HG03521 (cell line): ENCODE results near the gene LBHD2.
"Not testable (repeated sequence)": the region's sequence is repeated elsewhere in the genome, so short reads cannot be mapped to it uniquely, and the experiment has no call there.

Experiments used
- ATAC-seq: cut with Tn5 transposase; IDR thresholded peaks from one replicate; pipeline ENCODE4 v1.9.1; 2021; ENCODE audit warnings: mild to moderate bottlenecking, moderate library complexity; ENCODE audit not compliant: unreplicated experiment

The LBHD2 gene

GRCh38 chr14:103102689-103103260, 18.8 kb downstream of the LBHD2 start:
- ATAC-seq, result no peak

- no peak for ATAC-seq
Measured at GRCh38 chr14:103103461-103104388, 19.7 kb downstream of the LBHD2 start.

- ATAC-seq, result no peak
Measured at GRCh38 chr14:103104389-103104653, 20.3 kb downstream of the LBHD2 start.

- ATAC-seq, result no peak
Measured at GRCh38 chr14:103104654-103105452, 20.8 kb downstream of the LBHD2 start.

DNA sequence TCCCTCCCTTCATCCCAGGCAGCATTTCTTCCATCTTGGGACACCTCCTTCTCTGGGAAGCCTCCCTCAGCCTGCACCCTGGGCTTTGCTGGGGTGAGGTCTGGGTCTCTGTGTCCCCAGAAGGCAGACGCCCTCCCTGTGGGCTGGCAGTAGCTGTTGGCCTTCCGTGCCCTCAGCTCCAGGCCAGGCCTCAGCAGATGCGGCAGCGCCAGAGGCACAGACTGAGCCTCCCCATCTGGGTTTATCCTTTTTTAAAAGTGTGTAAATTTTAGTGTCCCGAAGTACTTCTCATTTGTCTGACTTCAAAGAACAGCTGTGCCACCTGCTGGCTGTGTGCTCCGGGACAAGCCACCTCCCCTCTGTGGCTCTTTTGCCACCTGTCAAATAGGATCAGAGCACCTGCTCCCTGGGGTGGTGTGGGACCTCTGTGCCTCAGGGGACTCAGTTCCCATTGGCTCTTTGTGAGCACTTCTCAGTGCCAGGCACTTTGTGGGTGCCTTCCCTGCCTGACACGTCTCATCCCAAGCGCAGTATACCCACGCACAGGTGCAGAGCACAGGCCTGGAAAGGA, 21.7 kb downstream of the LBHD2 start:
- no peak for ATAC-seq

DNA sequence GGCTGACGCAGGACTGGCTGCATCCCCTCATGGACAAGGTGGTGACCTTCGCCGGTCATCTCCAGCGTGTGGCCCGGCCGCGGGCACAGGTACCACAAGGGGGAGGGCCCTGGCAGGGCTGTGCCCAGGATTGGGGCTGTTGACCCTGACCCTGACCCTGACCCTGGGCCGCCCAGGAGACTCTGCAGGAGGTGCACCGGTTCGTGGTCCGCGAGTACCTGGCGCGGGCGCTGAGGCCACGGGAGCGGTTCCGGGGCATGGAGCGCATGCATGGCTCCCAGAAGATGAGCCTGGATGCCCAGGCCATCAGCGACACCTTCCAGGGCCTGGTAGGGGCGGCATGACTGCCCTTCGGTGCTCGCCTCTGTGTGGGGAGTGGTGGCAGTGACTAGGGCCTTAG, 23.4 kb downstream of the LBHD2 start:
- no peak for ATAC-seq

DNA sequence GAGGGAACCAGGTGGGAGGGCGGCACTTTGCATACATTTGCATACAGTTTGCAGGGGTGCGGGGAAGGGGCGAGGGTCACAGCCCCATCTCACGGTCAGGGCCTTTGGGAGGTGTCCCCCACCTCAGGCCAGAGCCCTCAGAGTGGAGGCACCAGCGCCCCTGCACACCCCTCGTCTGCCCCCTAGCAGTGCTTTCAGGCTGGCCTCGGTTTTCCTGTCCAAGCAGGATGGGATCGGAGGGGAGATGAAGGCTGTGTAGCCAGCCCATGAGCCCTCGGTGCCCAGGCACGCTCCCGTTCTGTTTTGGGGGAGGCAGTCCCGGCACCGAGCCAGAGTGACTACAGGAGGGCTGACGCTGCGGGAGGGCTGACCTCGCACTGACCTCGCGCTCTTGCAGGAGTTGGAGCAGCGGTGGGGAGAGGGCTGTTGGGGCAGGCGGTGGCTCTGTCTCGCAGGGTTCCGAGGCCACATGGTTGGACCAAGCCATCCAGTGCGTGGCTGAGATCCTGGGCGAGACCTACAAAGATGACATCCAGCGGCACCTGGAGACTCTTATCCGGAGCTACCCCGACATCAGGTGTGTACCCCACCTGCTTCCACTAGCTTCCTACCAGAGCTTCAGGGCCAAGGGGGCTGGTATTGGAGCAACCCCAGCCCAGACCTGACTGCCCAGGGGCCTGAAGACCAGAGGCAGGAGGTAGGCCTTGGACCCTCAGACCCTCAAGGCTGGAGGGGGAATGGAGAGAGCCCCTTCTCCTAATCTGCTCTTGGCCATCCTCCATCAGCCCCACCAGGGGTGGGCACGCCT, 24.1 kb downstream of the LBHD2 start:
- no peak for ATAC-seq

- no peak for ATAC-seq
Measured at GRCh38 chr14:103108749-103109207, 24.8 kb downstream of the LBHD2 start.

DNA sequence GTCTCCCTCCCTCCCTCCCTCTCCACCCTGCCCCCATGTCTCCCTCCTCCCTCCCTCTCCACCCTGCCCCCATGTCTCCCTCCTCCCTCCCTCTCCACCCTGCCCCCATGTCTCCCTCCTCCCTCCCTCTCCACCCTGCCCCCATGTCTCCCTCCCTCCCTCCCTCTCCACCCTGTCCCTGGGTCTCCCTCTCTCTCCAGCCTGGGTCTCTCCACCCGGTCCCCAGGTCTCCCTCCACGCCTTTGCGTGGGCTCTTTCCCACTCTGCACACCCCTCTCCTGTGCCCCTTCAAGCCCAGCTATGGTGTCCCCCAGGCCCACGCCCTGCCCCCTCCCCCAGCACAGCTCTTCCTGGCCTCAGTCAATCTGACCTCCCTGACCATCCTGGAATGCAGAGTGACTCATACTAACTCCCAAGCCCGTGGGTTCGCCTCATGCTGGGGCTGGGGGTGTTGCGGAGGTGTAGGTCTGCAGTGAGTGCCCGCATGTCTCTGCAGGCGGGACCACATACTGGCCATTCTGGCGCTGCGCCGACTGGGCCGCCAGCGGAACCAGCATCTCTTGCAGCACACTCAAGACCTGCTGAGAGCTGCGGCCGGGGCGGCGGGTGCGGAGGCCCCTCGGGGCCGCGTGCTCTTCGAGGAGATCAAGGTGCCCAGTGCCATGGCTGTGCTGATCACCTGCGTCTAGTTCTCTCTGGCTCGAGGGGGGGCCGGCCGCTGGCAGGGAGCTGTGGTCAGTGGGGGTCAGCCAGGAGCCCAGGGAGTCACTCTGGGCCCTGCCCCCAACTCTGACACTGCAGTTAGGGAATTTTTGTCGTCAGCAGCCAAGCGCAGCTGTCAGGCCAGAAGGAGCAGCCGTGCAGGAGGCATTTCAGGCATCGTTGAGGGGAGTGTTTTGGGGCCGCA, 25.8 kb downstream of the LBHD2 start:
- no peak for ATAC-seq

DNA sequence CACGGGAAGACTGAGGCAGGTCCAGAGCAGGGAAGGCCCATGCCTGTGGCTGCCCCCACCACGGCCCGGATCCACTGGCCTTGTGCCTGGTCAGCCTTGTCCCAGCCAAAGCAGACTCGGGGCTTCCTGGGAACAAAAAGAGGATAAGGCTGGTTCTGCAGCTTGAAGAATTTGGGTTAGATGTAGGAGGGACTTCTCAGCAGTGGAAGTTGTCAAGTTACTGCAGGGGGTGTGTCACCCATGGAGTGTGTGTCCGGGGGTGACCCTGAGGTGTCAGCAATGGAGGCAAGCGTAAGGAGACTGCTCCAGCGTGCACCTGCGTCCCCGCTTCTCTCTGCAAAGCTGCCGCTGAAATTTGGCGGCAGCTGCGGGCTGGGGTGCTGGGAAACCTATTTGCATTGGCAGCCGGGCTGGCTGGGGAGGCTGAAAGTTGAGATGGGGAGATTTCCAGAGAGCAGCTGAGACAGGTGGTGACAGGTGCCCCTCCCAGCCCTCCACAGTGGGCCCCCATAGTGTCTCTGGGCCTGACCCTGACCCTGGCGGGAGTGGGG, 26.7 kb downstream of the LBHD2 start:
- no peak for ATAC-seq

DNA sequence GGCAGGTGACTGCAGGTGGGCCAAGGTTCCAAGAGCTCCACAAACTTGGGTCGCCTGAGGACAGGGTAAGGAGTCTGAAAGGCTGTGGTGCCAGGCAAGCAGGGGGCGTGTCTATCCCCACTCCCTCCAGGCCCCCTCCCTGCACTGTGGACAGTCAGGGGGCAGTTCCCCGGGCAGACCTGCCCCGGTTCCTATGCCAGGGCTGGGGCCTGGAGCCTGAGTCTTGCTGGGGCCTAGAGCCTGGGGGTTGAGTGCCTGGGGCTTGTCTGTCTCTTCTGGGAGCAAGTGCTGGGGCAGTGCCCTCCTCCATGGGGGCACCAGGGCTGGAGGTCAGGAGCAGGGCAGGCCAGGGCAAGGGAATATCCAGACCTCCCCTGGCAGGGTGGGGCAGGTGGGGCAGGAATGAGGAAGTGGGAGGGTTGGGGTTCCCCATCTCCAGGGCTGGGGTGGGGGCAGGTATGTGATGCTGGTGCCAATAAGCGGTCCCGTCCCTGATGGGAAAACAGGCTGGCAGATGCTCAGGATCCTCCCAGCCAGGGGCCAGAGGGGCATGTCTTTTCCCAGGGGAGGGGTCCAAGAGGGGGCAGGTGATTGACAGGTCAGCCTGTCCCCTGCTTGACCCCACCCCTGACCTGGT, 27.3 kb downstream of the LBHD2 start:
- ATAC-seq, result no peak

GRCh38 chr14:103112400-103113243, 28.6 kb downstream of the LBHD2 start:
- ATAC-seq, result no peak

- no peak for ATAC-seq
Measured at GRCh38 chr14:103113303-103113702, 29.3 kb downstream of the LBHD2 start.

DNA sequence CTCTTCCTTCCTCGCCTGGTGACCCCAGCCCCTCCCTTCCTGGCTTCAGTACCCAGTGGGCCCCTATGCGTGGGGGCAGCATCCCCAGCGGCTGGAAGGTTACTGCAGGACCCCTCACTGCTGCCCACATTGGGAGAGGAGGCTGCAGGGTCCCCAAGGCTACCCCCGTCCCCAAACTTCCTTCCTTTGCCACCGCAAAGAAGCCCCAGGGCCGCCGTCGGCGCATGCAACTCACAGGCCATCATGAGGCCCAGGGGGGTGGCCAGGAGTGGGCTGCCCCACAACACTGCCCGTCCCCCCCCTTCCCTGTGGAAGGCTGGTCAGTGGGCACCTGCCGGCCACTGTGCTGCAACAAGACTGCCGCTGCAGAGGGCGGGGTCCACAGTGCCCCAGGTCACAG, 29.8 kb downstream of the LBHD2 start:
- ATAC-seq, result no peak

GRCh38 chr14:103115086-103115679, 31.2 kb downstream of the LBHD2 start:
- ATAC-seq, result not testable (repeated sequence)

DNA sequence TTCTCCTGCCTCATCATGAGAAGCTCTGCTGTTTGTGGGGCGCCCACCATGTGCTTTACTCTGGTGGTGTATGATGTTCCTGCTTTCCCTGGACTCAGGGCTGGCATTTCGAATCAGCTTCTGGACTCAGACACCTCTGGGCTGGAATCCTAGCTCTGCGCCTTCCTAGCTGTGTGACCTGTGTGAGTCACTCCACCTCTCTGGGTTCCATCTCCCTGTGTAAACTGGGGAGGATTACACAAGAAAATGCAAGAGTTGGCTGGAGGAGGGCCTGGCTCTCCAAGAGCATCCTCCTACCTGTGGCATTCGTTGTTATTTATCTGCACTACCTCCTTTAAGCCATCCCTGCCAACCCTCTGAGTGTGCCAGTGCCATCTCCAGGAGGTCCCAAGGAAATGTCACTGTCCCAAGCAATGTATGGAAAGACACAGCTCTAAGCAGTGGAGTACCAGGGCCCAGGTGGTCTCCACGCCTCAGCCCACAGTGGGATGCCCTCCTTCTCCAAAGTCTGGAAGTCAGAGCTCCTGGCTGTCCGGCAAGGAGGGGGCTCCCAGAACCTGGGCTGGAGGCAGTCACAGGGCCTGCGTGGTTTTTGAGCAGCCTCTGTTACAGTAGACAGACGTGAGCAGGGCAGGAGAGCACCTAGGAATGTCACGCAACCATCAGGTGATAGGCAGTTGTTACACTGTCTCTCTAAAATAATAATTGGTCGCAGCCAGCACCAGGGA, 32.0 kb downstream of the LBHD2 start:
- no peak for ATAC-seq

DNA sequence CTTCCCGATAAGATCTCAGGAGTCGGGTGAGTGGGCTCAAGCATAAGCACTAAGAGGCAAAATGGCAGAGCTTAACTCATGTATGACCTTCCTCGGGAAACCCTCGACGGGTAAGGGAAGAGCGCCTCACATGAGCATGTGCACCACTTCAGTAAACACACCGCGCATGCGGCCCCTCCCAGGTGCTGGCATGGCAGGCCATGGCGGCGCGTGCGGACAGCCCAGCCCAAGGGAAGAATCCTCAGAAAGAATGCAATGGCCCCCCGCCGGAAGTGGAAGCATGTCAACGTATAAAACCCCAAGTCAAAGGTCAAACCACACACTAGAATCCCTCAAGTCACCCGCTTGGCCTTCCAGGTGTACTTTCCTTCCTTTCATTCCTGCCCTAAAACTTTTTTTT, 32.6 kb downstream of the LBHD2 start:
- ATAC-seq, result no peak
